Measurements from ENCODE around the gene KRT2. TPM values are rescaled to one million over a fixed set of nuclear protein-coding genes. Genes with fewer than 3 reads are reported as not detected.

Gene KRT2
- total RNA-seq, 1 experiment from 2014 or later, result not detected

- ChIA-PET CTCF (interaction anchor here (0.9 to 2.4 kb wide), 4 partner anchors 248 to 497 kb away, joined by 4 to 7 read pairs (median 4); no protein-coding TSS in a partner anchor), POLR2A (no interaction called here)
- no peak for ATAC-seq
- no peak for TF ChIP-seq ATF6 (CRISPR knock-in tag; IDR thresholded peaks at IDR 0.05)
- TF ChIP-seq ZNF232 (CRISPR knock-in tag; IDR thresholded peaks at IDR 0.05), result no peak
- TF ChIP-seq ZNF416 (CRISPR knock-in tag; IDR thresholded peaks at IDR 0.05), result no peak
- TF ChIP-seq ZNF425 (CRISPR knock-in tag; conservative IDR thresholded peaks at IDR 0.05), result no peak
- TF ChIP-seq NR2C2 (CRISPR knock-in tag; IDR thresholded peaks at IDR 0.05), result no peak
- no peak for TF ChIP-seq JUN (CRISPR knock-in tag; IDR thresholded peaks at IDR 0.05)
- no peak for TF ChIP-seq RELA (CRISPR knock-in tag; IDR thresholded peaks at IDR 0.05; ENCODE audit: borderline replicate concordance)
- no peak for TF ChIP-seq FOXP1 (CRISPR knock-in tag; IDR thresholded peaks at IDR 0.05; ENCODE audit: borderline replicate concordance)
- no peak for TF ChIP-seq ZNF423 (CRISPR knock-in tag; IDR thresholded peaks at IDR 0.05)
- no peak for TF ChIP-seq ELF4 (CRISPR knock-in tag; IDR thresholded peaks at IDR 0.05; ENCODE audit: low read depth)
- TF ChIP-seq ZNF281 (CRISPR knock-in tag; IDR thresholded peaks at IDR 0.05), result no peak
- TF ChIP-seq NFYB (CRISPR knock-in tag; conservative IDR thresholded peaks at IDR 0.05; ENCODE audit: low read depth), result no peak
- TF ChIP-seq CREM (CRISPR knock-in tag; IDR thresholded peaks at IDR 0.05), result no peak
- no peak for TF ChIP-seq MXD4 (CRISPR knock-in tag; IDR thresholded peaks at IDR 0.05; ENCODE audit: borderline replicate concordance)
- no peak for TF ChIP-seq OVOL2 (CRISPR knock-in tag; IDR thresholded peaks at IDR 0.05; ENCODE audit: borderline replicate concordance)
- no peak for TF ChIP-seq ZNF532 (CRISPR knock-in tag; IDR thresholded peaks at IDR 0.05; ENCODE audit: borderline replicate concordance)
- TF ChIP-seq ZBTB43 (CRISPR knock-in tag; IDR thresholded peaks at IDR 0.05), result no peak
- no peak for TF ChIP-seq ZNF671 (CRISPR knock-in tag; IDR thresholded peaks at IDR 0.05)
- TF ChIP-seq KAT7 (CRISPR knock-in tag; IDR thresholded peaks at IDR 0.05; ENCODE audit: borderline replicate concordance), result no peak
- no peak for TF ChIP-seq ZNF263 (CRISPR knock-in tag; IDR thresholded peaks at IDR 0.05; ENCODE audit: low read depth)
- no peaks in the 10 kb centered on the region for H3K27me3 Mint-ChIP-seq (ENCODE audit: low read depth)
- no peaks in the 10 kb centered on the region for H3K9me3 Mint-ChIP-seq
- no peaks in the 10 kb centered on the region for H3K36me3 Mint-ChIP-seq
- no peak overlapping the region for H3K4me3 Mint-ChIP-seq
- DNase-seq (ENCODE audit: low spot score), result no peak
- no peaks in the 10 kb centered on the region for H3K4me1 Mint-ChIP-seq
- H3K27ac Mint-ChIP-seq, result no peak overlapping the region
These were observed 34.6 kb downstream of the KRT2 start for GRCh38 chr12:52617403-52617785.
